Sigmoid colon (tissue), 7 donors: ENCODE measurements around the gene FGF14. TPM values are rescaled to one million over a fixed set of nuclear protein-coding genes. Genes with fewer than 3 reads are reported as not detected.

Source experiments
- DNase-seq: peaks from one replicate; pipeline ENCODE4 v3.0.0-alpha.2; 2019
- H3K27ac ChIP-seq, 4 donors: fragments of 200-600 bp; sonication (generic); one replicate each; pipeline ENCODE4 v1.5.1; 2016 to 2019; ENCODE audit warnings: mild to moderate bottlenecking in 1 of 4
- H3K27me3 ChIP-seq, 3 donors: fragments of 200-600 bp; sonication (generic); one replicate each; pipeline ENCODE4 v1.5.1; 2019; ENCODE audit warnings: mild to moderate bottlenecking in 1 of 3
- H3K36me3 ChIP-seq, 4 donors: fragments of 200-600 bp; sonication (generic); one replicate each; pipeline ENCODE4 v1.5.1; 2016 to 2019
- H3K4me1 ChIP-seq, 4 donors: fragments of 200-600 bp; sonication (generic); one replicate each; pipeline ENCODE4 v1.5.1; 2017 to 2019
- H3K4me3 ChIP-seq, 4 donors: fragments of 200-600 bp; sonication (generic); one replicate each; pipeline ENCODE4 v1.5.1; 2017 to 2019; ENCODE audit warnings: mild to moderate bottlenecking in 2 of 4, moderate library complexity in 1 of 4
- H3K9me3 ChIP-seq, 4 donors: fragments of 200-600 bp in 3 of 4; sonication (generic) in 3 of 4; one replicate each; pipeline versions ENCODE4 v1.5.1 to v1.6.1; 2013 to 2019
- EP300 ChIP-seq, 4 donors: sonication (generic); formaldehyde crosslinking; IDR thresholded peaks; one replicate each; pipeline ENCODE4 v1.6.1; 2017; ENCODE audit warnings: antibody characterized with exemption in 4 of 4
- POLR2A ChIP-seq, 2 donors: fragments of 450-650 bp; IDR thresholded peaks; one replicate each; pipeline ENCODE4 v1.6.1; 2016; ENCODE audit warnings: antibody characterized with exemption in 2 of 2, mild to moderate bottlenecking in 2 of 2, moderate library complexity in 2 of 2
- POLR2AphosphoS5 ChIP-seq, 4 donors: sonication (generic); formaldehyde crosslinking; IDR thresholded peaks; one replicate each; pipeline ENCODE4 v1.6.1; 2017; ENCODE audit warnings: antibody characterized with exemption in 4 of 4
- whole genome bisulfite sequencing, 2 donors: extraction: QIAGEN DNeasy Blood & Tissue Kit; methylation state at CpG; one replicate each; pipeline ENCODE4 v1.1.7; 2013; 5-methylcytosine and 5-hydroxymethylcytosine counted together
- intact Hi-C: fragments of 100-400 bp; cut with DNase I; formaldehyde crosslinking; loops from one replicate; pipeline ENCODE4 v1.15.1; 2023
- polyA plus RNA-seq, 3 donors: library from polyadenylated mRNA; stranded (reverse); fragments of 200-250 nt; gene quantifications; one replicate each; pipeline ENCODE4 v1.2.3, GENCODE V29; 2013
- total RNA-seq, 4 donors: library from RNA; depleted of rRNA; stranded (reverse); fragments of >200 nt; gene quantifications; one replicate each; pipeline ENCODE4 v1.1.0, GENCODE V29; 2016
- TF ChIP-seq, protein P1 (sequence below), 4 experiments: fragments of 450-650 bp in 3 of 4; fragments of 200-600 bp in 1 of 4; IDR thresholded peaks; one replicate each; pipeline ENCODE4 v1.5.1; 2016 to 2019; ENCODE audit warnings: antibody characterized with exemption in 4 of 4, mild to moderate bottlenecking in 3 of 4, moderate library complexity in 2 of 4
- donor health status: healthy with polysubstance abuse.
- donor health status: Bipolar disorder and iron deficiency.
- donor health status: healthy.

The FGF14 gene
- total and polyA plus RNA-seq, 7 donors, result under 0.01 to 1.6 (median 1.1) TPM

DNA sequence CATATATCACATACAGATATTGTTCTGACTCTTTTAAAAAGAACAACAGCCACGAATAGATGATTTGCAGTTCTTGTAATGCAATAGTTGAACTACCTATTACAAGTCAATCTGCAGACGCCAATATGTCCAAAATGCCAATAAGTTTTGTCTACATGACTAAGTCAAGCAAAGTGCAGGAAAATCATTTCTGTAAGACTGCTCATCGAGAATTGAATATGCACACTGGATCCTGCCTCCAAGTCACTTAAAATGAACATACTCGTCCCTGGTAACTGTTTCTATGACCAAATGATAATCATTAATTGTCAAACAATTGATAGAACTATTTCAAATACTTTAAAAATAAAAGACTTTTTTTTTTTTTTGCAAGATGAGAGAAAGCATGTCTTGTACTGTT lies 573.7 kb downstream of the FGF14 start:
- TF ChIP-seq, protein P1, sequence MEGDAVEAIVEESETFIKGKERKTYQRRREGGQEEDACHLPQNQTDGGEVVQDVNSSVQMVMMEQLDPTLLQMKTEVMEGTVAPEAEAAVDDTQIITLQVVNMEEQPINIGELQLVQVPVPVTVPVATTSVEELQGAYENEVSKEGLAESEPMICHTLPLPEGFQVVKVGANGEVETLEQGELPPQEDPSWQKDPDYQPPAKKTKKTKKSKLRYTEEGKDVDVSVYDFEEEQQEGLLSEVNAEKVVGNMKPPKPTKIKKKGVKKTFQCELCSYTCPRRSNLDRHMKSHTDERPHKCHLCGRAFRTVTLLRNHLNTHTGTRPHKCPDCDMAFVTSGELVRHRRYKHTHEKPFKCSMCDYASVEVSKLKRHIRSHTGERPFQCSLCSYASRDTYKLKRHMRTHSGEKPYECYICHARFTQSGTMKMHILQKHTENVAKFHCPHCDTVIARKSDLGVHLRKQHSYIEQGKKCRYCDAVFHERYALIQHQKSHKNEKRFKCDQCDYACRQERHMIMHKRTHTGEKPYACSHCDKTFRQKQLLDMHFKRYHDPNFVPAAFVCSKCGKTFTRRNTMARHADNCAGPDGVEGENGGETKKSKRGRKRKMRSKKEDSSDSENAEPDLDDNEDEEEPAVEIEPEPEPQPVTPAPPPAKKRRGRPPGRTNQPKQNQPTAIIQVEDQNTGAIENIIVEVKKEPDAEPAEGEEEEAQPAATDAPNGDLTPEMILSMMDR (IDR thresholded peaks at IDR 0.05), result no peak
- TF ChIP-seq POLR2A (IDR thresholded peaks at IDR 0.05) (no peak), POLR2AphosphoS5 (IDR thresholded peaks at IDR 0.05) (no peak), EP300 (IDR thresholded peaks at IDR 0.05) (no peak)
- Histone ChIP-seq H3K27me3 (no peaks in the 10 kb centered on the region), H3K27ac (no peak overlapping the region), H3K36me3 (no peaks in the 10 kb centered on the region), H3K4me1 (no peaks in the 10 kb centered on the region), H3K4me3 (no peak overlapping the region), H3K9me3 (no peaks in the 10 kb centered on the region)
- no peak for DNase-seq
- 56 to 71% methylated on average over 4 of the region's 4 CpGs for WGBS, 2 donors
- intact Hi-C loops, result no loop called here

DNA sequence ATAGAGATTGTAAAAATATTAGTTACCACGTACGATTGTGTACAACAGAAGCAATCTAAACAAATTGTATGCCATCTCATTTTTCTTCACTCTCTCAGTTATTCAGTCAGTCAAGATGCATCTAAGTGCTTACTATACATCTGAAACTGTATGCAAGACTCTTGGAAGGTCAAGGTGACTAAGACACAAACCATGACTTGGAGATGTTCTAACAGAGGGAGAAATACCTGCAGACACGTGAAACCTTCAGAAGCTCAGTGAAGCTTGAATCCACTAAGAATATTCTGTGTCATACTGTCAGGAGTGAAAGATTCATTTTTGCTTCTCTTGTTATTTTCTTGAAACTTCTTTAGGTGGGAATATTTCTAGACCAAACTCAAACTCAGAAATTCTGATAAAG lies 584.0 kb downstream of the FGF14 start:
- no peaks in the 10 kb centered on the region for H3K4me1 ChIP-seq
- DNase-seq, result no peak
- 82 to 83% methylated on average over 3 of the region's 3 CpGs for WGBS, 2 donors
- H3K27ac ChIP-seq, result no peak overlapping the region
- TF ChIP-seq POLR2AphosphoS5 (IDR thresholded peaks at IDR 0.05) (no peak), POLR2A (IDR thresholded peaks at IDR 0.05) (no peak), EP300 (IDR thresholded peaks at IDR 0.05) (no peak)
- TF ChIP-seq, protein P1 (IDR thresholded peaks at IDR 0.05), result no peak
- intact Hi-C loops, result no loop called here
- no peaks in the 10 kb centered on the region for H3K36me3 ChIP-seq
- no peaks in the 10 kb centered on the region for H3K27me3 ChIP-seq
- no peak overlapping the region for H3K4me3 ChIP-seq
- no peaks in the 10 kb centered on the region for H3K9me3 ChIP-seq

DNA sequence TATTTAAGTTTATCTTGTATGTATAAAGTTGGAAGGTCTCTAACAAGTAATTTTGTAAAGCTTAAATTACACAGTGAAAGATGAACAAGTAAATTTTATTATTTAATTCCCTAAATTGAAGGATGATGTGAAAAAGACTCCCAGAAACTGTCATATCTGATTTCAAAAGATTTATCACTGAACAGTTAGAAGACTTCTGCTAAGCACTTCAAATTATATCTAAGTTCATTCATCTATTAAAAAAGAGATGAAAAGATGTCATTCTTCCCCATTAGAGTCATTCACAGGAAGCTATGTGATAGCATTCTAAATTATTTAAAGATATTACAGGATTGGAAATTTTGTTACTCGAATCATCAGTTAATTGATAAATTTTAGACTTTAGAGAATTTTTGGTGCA lies 590.0 kb downstream of the FGF14 start:
- WGBS, 2 donors, result 71 to 75% methylated on average over 1 of the region's 1 CpG
- Histone ChIP-seq H3K4me3 (no peak overlapping the region), H3K9me3 (no peaks in the 10 kb centered on the region), H3K27me3 (no peaks in the 10 kb centered on the region), H3K27ac (no peak overlapping the region), H3K36me3 (no peaks in the 10 kb centered on the region), H3K4me1 (no peaks in the 10 kb centered on the region)
- DNase-seq, result no peak
- TF ChIP-seq, protein P1 (IDR thresholded peaks at IDR 0.05), result no peak
- no peak for TF ChIP-seq POLR2A (IDR thresholded peaks at IDR 0.05)
- no peak for TF ChIP-seq POLR2AphosphoS5 (IDR thresholded peaks at IDR 0.05)
- no peak for TF ChIP-seq EP300 (IDR thresholded peaks at IDR 0.05)
- intact Hi-C loops, result no loop called here

DNA sequence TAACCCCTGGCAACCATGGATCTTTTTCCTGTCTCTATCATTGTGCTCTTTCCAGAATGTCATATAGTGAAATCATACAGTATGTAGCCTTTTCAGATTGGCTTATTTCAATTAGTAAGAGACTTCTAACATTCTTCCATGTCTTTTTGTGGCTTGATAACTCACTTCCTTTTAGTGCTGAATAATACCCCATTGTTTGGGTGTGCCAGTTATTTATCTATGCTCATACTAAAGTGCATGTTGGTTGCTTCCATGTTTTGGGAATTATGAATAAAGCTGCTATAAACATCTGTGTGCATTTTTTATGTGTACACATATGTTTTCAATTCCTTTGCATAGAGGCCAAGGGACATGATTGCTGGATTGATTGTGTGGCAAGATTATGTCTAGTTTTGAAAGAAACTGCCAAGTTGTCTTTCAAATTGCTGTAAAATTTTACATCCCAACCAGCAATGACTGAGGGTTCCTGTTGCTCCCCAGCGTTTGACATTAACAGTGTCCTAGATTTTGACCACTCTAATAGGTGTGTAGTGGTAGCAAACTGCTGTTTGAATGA lies 590.5 kb downstream of the FGF14 start:
- WGBS, 2 donors, result 64 to 77% methylated on average over 1 of the region's 1 CpG
- no peaks in the 10 kb centered on the region for H3K36me3 ChIP-seq
- no peaks in the 10 kb centered on the region for H3K27me3 ChIP-seq
- intact Hi-C loops, result no loop called here
- H3K9me3 ChIP-seq, result no peaks in the 10 kb centered on the region
- H3K4me3 ChIP-seq, result no peak overlapping the region
- H3K4me1 ChIP-seq, result no peaks in the 10 kb centered on the region
- DNase-seq, result no peak
- H3K27ac ChIP-seq, result no peak overlapping the region
- TF ChIP-seq, protein P1 (IDR thresholded peaks at IDR 0.05), result no peak
- TF ChIP-seq POLR2AphosphoS5 (IDR thresholded peaks at IDR 0.05) (no peak), EP300 (IDR thresholded peaks at IDR 0.05) (no peak), POLR2A (IDR thresholded peaks at IDR 0.05) (no peak)

DNA sequence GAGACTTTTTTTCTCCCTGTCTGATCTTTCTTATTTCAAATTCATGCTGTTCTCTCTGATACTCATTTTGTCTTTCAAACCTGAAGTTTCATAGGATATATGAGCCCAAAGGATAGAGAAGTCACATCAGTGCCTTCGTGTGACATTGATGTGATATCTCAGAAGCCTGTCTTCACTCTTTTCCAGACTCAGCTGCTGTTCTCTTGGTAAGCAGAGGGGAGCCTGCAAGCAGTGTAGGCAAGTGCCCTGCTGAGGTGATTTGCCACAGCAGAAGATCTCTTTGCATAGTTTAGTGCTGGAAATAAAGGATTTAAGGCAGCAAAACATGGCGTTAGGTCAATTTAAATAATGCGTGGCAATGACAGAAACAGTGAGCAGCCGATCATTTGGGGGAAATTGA lies 602.7 kb downstream of the FGF14 start:
- H3K27ac ChIP-seq, result no peak overlapping the region
- no peaks in the 10 kb centered on the region for H3K27me3 ChIP-seq
- WGBS, 2 donors, result 61 to 69% methylated on average over 4 of the region's 4 CpGs
- DNase-seq, result no peak
- no peaks in the 10 kb centered on the region for H3K9me3 ChIP-seq
- no peaks in the 10 kb centered on the region for H3K36me3 ChIP-seq
- TF ChIP-seq POLR2A (IDR thresholded peaks at IDR 0.05) (no peak), POLR2AphosphoS5 (IDR thresholded peaks at IDR 0.05) (no peak), EP300 (IDR thresholded peaks at IDR 0.05) (no peak)
- TF ChIP-seq, protein P1 (IDR thresholded peaks at IDR 0.05), result no peak
- intact Hi-C loops, result no loop called here
- no peaks in the 10 kb centered on the region for H3K4me1 ChIP-seq
- H3K4me3 ChIP-seq, result no peak overlapping the region
